GM19467 (cell line): Measurements from ENCODE around the gene GRIN3B.
"Not testable (repeated sequence)": the region's sequence is repeated elsewhere in the genome, so short reads cannot be mapped to it uniquely, and the experiment has no call there.

Experiments
- ATAC-seq: cut with Tn5 transposase; IDR thresholded peaks from one replicate; pipeline ENCODE4 v1.9.1; 2021; ENCODE audit warnings: mild to moderate bottlenecking, moderate library complexity; ENCODE audit not compliant: unreplicated experiment

Gene GRIN3B

GRCh38 chr19:1018393-1018792, 18.2 kb downstream of the GRIN3B start:
- ATAC-seq = no peak

GRCh38 chr19:1018932-1019615, 18.9 kb downstream of the GRIN3B start:
- no peak for ATAC-seq

GRCh38 chr19:1019616-1019961, 19.4 kb downstream of the GRIN3B start:
- ATAC-seq = no peak

GRCh38 chr19:1019980-1020867, 20.0 kb downstream of the GRIN3B start:
- no peak for ATAC-seq

- ATAC-seq = peak; percentile 81
Measured at GRCh38 chr19:1020868-1021425, 20.7 kb downstream of the GRIN3B start, which contains the start of gene TMEM259. TMEM259 (minus strand) TSS chr19:1021123; CDS start chr19:1020996, 127 bp downstream.

- not testable (repeated sequence) for ATAC-seq
Measured at GRCh38 chr19:1023883-1024188, 23.6 kb downstream of the GRIN3B start.

GRCh38 chr19:1025080-1025479, 24.9 kb downstream of the GRIN3B start:
- not testable (repeated sequence) for ATAC-seq

GRCh38 chr19:1025960-1026782, 26.0 kb downstream of the GRIN3B start, which contains the start of gene CNN2:
CNN2 (plus strand) TSS chr19:1026608; CDS start chr19:1026662, 54 bp downstream.
- peak; percentile 47 for ATAC-seq

- peak; percentile 25 for ATAC-seq
Measured at GRCh38 chr19:1026783-1027649, 26.8 kb downstream of the GRIN3B start.

GRCh38 chr19:1027650-1028061, 27.4 kb downstream of the GRIN3B start:
- no peak for ATAC-seq

- ATAC-seq = no peak
Measured at GRCh38 chr19:1028062-1028926, 28.1 kb downstream of the GRIN3B start.

GRCh38 chr19:1032264-1032867, 32.1 kb downstream of the GRIN3B start:
- ATAC-seq = no peak

GRCh38 chr19:1035998-1036621, 35.9 kb downstream of the GRIN3B start:
- no peak for ATAC-seq

GRCh38 chr19:1037621-1038064, 37.4 kb downstream of the GRIN3B start:
- ATAC-seq = no peak

GRCh38 chr19:1038978-1039645, 38.9 kb downstream of the GRIN3B start:
- ATAC-seq = no peak

- ATAC-seq = peak; percentile 72
Measured at GRCh38 chr19:1039646-1040475, 39.6 kb downstream of the GRIN3B start, which contains the start of gene ABCA7. ABCA7 (plus strand) TSS chr19:1040107; CDS start chr19:1041362, 1,255 bp downstream.
